HG03342 (cell line): Measurements from ENCODE around the gene SLC9B2.
"Not testable (repeated sequence)": the region's sequence is repeated elsewhere in the genome, so short reads cannot be mapped to it uniquely, and the experiment has no call there.

ENCODE experiments used
- ATAC-seq: cut with Tn5 transposase; IDR thresholded peaks from one replicate; pipeline ENCODE4 v1.9.1; 2021; ENCODE audit warnings: mild to moderate bottlenecking, moderate library complexity; ENCODE audit not compliant: unreplicated experiment

SLC9B2 gene

DNA sequence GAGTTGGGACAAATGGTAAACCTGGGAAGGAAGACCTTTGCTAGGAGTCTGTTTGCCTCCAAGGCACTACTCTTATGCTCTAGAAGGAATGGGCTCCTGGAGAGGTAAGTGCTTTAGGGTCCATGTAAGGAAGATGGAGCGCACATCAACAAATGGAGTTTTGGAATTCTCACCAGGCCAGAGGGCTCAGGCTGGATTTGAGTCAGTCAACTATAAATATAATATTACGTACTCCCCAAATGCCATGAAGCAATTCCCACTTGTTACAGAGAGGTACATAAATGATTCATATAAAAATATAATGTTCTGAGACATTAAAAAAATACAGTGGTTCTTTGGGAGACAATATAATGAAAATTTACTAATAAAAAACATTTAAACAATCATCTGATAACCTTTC is 55.4 kb downstream of the SLC9B2 start:
- no peak for ATAC-seq

DNA sequence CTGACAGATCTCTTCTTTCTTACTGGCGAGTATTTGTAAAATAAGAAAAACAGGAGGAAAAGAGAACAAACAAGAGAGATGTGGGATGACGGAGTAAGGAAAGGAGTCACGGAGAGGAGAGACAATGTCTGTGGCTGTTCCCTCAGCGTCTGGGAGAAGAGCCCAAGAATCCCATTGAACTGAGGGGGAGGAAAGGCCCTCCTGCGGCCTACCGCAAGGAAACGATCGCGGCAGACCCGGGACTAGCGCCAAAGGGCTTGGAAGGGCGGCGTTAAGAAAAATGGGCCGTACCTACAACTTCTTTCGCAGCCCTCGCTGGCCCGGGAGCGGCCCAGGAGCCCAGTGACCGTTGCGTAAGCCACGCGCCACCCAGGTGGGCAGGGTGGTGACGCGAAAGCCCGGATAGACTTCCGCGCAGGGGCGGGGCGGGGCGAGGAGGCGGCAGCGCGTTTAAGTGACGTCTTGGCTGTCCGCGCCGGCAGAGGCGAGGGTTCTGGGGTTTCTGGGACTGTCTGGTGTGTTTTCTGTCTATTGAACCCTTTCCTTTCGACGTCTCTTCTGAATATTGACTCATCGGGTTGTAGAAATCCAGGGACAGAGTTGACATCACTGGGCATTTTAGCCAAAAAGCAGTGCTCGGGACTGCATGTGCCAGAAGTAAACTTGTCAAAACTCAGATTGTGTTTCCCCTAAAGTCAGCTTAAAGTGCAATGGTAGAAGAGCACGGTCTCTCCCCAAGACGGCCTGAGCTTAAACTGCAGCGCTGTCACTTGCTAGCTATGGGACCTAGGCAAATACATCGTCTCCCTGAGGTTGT is 57.0 kb downstream of the SLC9B2 start, which contains the start of gene SLC9B1:
Gene SLC9B1 (minus strand): TSS at position 398 of the 817 bp plus-strand sequence. CDS start 27,994 bp downstream, outside the sequence.
- ATAC-seq = peak; percentile 99

DNA sequence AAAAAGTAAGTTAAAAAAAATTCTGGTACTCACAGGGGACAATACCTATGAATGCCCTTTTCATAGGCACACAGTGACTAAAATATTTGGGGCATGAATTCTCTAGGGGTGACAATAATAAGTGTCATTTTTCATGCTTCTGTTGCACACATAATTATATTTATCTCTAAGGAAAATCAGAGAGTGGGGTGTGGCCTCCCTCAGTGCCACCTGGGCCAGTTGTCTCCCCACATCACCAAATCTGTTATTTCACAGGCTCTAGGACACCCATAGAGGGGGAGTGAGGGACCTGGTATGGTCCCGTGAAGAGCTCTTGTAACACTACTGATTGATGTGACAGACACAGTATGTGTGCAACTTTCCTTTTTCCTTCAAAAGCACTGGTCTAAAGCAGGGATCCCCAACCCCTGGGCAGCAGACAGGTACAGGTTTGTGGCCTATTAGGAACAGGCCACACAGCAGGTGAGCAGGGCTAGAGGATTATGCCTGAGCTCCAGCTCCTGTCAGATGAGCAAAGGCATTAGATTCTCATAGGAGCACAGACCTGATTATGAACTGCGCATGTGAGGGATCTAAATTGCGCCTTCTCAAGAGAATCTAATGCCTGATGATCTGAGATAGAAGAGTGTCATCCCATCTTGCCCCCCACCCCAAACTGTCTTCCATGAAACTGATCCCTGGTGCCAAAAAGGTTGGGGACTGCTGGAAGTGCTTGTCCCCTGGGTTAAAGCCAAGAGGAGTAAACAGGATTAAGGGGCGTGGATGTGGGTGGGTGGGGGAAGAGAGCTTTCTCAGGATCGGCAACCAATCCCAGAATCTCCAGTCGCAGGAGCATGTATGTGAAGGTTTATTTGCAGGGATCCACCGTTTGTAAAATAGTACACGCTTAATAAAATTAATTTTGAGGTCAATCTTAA is 57.9 kb downstream of the SLC9B2 start:
- no peak for ATAC-seq

DNA sequence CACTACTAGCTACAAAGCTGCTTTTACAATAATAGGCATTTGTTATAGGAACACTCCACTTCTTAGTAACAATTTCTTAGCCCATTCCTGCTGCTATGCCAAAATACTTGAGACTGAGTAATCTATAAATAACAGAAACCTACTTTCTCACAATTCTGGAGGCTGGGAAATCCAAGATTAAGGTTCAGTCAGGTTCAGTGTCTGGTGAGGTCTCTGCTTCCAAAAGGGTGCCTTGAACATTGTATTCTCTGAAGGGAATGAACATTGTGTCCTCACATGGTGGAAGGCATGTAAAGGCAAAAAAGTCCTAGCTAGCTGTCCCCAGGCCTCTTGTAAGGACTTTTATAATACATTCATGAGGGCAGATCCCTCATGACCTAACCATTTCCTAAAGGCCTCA is 64.0 kb downstream of the SLC9B2 start:
- ATAC-seq = no peak

DNA sequence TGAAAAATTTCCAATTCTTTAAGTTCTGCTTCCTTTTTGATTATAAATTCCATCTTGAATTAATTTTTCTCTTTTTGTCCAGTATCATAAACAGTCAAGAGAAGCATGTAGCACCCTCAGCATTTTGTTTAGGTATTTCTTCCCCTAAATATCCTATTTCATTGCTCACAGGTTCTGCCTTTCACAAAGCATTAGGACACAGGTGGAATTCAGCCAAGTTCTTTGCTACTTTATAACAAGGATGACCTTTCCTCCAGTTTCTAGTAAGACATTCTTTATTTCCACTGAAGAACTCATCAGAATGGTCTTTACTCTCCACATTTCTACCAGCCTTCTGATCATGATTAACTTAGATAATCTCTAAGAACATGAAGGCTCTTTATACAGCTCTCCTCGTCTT is 64.5 kb downstream of the SLC9B2 start:
- no peak for ATAC-seq

DNA sequence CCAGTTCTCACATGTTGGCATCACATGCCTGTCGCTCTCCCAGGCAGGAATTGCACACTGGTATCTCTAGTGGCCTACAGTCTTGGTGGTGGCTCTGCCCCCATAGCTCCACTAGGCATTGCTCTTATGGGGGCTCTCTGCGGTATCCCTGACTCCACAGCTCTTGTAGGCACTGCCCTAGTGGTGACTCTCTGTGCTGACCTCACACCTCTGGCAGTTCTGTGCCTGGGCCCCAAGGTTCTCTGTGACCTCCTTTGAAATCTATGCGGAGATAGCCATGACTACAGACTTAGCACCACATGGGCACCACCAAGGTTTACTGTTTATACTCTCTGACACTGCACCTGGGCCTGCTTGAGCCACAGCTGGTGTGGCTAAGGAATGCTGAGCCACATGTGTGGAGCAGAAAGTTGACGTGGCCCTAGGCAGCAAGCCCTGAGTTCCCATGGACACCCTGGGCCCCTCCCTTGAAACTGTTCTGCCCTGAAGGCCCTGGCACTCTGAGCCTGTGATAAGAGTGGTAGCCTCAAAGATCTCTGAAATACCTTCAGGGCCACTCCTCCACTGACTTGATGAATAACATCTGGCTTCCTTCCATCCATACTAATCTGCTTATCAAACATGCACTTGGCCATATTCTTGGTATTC is 65.1 kb downstream of the SLC9B2 start:
- no peak for ATAC-seq

DNA sequence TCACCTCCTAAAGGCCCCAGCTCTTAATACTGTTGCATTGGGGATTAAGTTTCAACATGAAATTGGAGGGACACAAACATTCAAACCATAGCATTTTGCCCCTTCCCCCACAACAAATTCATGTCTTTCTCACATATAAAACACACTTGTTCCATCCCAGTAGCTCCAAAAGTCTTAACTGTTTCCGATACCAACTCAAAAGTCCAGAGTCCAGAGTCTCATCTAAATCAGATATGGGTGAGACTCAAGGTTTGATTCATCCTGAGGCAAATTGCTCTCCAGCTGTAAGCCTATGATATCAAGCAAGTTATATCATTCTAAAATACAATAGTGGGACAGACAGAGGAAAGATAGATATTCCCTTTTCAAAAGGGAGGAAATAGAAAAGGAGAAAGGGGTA is 65.8 kb downstream of the SLC9B2 start:
- ATAC-seq = no peak

DNA sequence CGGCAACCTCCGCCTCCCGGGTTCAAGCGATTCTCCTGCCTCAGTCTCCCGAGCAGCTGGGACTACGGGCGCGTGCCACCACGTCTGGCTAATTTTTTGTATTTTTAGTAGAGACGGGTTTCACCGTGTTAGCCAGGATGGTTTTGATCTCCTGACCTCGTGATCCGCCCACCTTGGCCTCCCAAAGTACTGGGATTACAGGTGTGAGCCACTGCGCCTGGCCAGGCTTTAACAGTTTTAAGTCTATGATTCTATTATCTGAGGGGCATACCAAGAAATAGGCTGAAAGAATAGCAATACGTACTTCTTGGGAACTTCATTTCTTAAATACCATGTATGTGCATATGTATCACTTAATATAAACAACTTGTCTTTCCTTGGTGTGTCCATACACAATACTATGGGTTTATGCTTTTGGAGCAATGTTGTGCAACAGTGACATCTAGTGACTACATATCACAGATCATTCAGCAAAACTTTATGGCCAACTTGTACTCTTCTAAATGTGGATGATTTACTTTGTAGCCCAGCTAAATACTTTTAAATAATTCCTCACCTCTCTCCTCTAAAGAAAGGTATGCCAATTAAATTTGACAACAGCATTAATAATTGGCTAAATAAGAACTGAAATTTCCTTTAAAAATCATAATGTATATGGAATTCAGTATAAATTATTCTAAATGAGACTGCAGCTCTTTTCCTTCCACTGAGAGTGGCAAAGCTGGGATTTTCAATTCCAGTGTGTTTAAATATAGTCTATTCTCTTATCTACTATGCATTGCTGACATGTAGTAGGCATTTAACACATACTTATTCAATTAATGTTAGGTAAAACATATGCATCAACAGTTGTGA is 67.5 kb downstream of the SLC9B2 start:
- ATAC-seq = peak; percentile 91

DNA sequence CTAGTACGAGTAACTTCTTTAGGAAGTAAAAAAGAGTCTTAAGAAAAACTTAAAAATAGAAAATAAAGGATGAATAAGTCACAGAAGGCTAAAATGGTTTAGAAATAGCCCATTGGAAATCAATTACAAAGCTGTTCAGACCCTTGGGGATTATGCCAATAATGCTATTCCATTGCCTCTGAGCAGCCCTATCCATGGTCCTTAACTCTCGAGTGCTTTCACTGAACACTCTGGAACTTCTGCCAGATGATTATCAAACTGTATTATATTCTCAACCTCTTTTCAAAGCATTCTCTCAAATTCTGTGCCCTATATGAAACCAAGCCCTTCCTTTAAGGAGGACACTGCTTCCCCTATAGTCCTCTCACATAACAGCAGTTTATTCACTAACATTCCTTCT is 74.0 kb downstream of the SLC9B2 start:
- ATAC-seq = no peak

DNA sequence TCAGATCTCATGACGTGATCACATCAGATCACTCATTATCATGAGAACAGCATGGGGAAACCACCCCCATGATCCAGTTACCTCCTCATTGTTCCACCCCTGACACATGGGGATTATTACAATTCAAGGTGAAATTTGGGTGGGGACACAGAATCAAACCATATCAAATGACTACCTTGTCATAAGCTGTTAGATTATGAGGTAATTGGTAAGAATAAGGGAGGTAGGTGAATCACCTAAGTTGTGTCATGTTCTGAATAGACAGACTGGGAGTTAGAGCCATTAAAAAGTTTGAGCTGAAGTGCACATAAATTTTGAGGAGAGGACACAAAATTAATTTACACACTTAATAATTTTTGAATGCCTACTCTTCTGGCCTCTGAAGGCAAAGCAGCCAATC is 81.8 kb downstream of the SLC9B2 start:
- ATAC-seq = no peak

DNA sequence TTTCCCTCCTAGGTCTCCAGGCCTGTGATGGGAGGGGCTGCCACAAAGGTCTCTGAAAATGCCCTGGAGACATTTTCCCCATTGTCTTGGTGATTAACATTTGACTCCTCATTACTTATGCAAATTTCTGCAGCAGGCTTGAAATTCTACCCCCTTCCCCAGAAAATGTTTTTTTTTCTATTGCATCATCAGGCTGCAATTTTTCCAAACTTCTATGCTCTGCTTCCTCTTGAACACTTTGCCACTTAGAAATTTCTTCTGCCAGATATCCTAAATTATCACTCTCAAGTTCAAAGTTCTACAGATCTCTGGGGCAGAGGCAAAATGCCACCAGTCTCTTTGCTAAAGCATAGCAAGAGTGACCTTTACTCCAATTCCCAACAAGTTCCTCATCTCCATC is 82.6 kb downstream of the SLC9B2 start:
- not testable (repeated sequence) for ATAC-seq

DNA sequence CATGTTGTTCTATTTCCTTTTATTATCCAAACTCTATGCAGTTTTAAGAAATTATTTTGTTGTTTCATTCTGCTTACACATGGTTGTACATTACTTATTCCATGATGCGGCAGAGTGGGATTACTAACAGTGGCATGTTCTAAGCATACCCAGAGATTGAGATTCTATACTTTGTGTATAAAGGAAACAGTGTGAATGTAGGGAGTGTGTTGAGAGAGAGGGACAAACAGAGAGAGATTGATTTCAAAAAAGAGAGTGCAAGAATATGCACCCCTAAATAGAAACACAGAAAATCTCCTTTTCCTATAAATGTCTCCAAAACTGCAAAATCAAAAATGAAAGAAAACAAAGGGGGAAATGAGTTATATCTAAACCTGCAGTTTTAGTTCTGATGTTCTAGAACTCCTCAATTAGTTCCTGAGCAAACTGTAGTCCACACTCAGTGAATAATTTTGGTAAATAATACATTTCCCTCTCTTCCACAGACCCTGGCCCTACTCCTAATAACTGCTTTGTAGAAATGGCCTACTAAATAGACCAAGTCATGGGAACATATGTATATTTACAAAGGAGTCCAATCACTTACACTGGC is 88.0 kb downstream of the SLC9B2 start:
- no peak for ATAC-seq

DNA sequence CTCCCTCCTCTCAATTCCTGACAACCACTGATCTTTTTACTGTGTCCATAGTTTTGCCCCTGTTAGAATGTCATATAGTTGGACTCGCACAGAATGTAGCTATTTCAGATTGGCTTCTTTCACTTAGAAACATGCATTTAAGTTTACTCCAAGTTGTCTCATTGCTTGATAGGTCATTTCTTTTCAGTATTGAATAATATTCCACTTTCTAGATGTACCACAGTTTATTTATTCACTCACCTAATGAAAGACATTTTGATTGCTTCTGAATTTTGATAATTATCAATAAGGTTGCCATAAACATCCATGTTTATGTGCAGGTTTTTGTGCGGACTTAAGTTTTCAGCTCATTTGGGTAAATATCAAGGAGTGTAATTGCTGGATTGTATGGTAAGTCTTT is 95.6 kb downstream of the SLC9B2 start:
- ATAC-seq = no peak
